ENCODE data around the gene SLC27A1.

DNA sequence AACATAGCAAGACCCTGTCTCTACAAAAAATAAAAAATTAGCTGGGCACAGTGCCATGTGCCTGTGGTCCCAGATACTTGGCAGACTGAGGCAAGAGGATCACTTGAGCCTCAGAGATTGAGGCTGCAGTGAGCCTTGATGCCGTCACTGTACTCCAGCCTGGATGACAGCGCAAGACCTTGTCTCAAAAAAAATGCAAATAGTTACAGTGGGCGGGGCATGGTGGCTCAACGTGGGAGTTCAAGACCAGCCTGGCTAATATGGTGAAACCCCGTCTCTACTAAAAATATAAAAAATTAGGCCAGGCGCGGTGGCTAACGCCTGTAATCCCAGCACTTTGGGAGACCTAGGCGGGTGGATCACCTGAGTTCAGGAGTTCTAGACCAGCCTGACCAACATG, 49.6 kb downstream of the SLC27A1 start:
- TF ChIP-seq ARNTL (CRISPR knock-in tag; IDR thresholded peaks at IDR 0.05; ENCODE audit: borderline replicate concordance, low read depth) (no peak), TOX (CRISPR knock-in tag; IDR thresholded peaks at IDR 0.05; ENCODE audit: borderline replicate concordance) (no peak), ISL1 (CRISPR knock-in tag; IDR thresholded peaks at IDR 0.05) (no peak), OSR1 (CRISPR knock-in tag; IDR thresholded peaks at IDR 0.05) (no peak), ESRRG (CRISPR knock-in tag; IDR thresholded peaks at IDR 0.05) (no peak), ZFP3 (CRISPR knock-in tag; IDR thresholded peaks at IDR 0.05) (no peak)
- TF ChIP-seq, protein P1, sequence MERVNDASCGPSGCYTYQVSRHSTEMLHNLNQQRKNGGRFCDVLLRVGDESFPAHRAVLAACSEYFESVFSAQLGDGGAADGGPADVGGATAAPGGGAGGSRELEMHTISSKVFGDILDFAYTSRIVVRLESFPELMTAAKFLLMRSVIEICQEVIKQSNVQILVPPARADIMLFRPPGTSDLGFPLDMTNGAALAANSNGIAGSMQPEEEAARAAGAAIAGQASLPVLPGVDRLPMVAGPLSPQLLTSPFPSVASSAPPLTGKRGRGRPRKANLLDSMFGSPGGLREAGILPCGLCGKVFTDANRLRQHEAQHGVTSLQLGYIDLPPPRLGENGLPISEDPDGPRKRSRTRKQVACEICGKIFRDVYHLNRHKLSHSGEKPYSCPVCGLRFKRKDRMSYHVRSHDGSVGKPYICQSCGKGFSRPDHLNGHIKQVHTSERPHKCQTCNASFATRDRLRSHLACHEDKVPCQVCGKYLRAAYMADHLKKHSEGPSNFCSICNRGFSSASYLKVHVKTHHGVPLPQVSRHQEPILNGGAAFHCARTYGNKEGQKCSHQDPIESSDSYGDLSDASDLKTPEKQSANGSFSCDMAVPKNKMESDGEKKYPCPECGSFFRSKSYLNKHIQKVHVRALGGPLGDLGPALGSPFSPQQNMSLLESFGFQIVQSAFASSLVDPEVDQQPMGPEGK (CRISPR knock-in tag; IDR thresholded peaks at IDR 0.05; ENCODE audit: borderline replicate concordance) = no peak
- TF ChIP-seq, protein P2, sequence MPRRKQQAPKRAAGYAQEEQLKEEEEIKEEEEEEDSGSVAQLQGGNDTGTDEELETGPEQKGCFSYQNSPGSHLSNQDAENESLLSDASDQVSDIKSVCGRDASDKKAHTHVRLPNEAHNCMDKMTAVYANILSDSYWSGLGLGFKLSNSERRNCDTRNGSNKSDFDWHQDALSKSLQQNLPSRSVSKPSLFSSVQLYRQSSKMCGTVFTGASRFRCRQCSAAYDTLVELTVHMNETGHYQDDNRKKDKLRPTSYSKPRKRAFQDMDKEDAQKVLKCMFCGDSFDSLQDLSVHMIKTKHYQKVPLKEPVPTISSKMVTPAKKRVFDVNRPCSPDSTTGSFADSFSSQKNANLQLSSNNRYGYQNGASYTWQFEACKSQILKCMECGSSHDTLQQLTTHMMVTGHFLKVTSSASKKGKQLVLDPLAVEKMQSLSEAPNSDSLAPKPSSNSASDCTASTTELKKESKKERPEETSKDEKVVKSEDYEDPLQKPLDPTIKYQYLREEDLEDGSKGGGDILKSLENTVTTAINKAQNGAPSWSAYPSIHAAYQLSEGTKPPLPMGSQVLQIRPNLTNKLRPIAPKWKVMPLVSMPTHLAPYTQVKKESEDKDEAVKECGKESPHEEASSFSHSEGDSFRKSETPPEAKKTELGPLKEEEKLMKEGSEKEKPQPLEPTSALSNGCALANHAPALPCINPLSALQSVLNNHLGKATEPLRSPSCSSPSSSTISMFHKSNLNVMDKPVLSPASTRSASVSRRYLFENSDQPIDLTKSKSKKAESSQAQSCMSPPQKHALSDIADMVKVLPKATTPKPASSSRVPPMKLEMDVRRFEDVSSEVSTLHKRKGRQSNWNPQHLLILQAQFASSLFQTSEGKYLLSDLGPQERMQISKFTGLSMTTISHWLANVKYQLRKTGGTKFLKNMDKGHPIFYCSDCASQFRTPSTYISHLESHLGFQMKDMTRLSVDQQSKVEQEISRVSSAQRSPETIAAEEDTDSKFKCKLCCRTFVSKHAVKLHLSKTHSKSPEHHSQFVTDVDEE (CRISPR knock-in tag; IDR thresholded peaks at IDR 0.05) = no peak
- TF ChIP-seq, protein P3, sequence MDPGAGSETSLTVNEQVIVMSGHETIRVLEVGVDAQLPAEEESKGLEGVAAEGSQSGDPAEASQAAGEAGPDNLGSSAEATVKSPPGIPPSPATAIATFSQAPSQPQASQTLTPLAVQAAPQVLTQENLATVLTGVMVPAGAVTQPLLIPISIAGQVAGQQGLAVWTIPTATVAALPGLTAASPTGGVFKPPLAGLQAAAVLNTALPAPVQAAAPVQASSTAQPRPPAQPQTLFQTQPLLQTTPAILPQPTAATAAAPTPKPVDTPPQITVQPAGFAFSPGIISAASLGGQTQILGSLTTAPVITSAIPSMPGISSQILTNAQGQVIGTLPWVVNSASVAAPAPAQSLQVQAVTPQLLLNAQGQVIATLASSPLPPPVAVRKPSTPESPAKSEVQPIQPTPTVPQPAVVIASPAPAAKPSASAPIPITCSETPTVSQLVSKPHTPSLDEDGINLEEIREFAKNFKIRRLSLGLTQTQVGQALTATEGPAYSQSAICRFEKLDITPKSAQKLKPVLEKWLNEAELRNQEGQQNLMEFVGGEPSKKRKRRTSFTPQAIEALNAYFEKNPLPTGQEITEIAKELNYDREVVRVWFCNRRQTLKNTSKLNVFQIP (CRISPR knock-in tag; IDR thresholded peaks at IDR 0.05; ENCODE audit: borderline replicate concordance, low read depth) = no peak
